Fibroblast of pulmonary artery (primary cell): ENCODE data around the gene RAPGEF1.

Experiments
- DNase-seq: peaks from one replicate; pipeline ENCODE4 v3.0.0-alpha.2; 2010; ENCODE audit warnings: low read depth
- H3K4me3 ChIP-seq: replicated peaks from 2 replicates; pipeline ENCODE4 v1.5.1; 2011; ENCODE audit warnings: low read depth, mild to moderate bottlenecking, control low read depth, low read length, moderate library complexity
- TF ChIP-seq, protein P1 (sequence below): IDR thresholded peaks from 2 replicates; pipeline ENCODE4 v1.5.1; 2011; ENCODE audit warnings: mild to moderate bottlenecking, control low read depth, low read length, inconsistent platforms; ENCODE audit errors: missing control alignments

Gene RAPGEF1

GRCh38 chr9:131611586-131612315 is 128.1 kb downstream of the RAPGEF1 start:
- TF ChIP-seq, protein P1, sequence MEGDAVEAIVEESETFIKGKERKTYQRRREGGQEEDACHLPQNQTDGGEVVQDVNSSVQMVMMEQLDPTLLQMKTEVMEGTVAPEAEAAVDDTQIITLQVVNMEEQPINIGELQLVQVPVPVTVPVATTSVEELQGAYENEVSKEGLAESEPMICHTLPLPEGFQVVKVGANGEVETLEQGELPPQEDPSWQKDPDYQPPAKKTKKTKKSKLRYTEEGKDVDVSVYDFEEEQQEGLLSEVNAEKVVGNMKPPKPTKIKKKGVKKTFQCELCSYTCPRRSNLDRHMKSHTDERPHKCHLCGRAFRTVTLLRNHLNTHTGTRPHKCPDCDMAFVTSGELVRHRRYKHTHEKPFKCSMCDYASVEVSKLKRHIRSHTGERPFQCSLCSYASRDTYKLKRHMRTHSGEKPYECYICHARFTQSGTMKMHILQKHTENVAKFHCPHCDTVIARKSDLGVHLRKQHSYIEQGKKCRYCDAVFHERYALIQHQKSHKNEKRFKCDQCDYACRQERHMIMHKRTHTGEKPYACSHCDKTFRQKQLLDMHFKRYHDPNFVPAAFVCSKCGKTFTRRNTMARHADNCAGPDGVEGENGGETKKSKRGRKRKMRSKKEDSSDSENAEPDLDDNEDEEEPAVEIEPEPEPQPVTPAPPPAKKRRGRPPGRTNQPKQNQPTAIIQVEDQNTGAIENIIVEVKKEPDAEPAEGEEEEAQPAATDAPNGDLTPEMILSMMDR = no peak
- H3K4me3 ChIP-seq = no peak overlapping the region
- DNase-seq = no peak

GRCh38 chr9:131610231-131610761 is 129.6 kb downstream of the RAPGEF1 start:
- H3K4me3 ChIP-seq = no peak overlapping the region
- TF ChIP-seq, protein P1 = no peak
- peak; percentile 87 for DNase-seq

GRCh38 chr9:131609099-131609830 is 130.6 kb downstream of the RAPGEF1 start:
- DNase-seq = peak; percentile 48
- H3K4me3 ChIP-seq = no peak overlapping the region
- TF ChIP-seq, protein P1 = no peak

DNA sequence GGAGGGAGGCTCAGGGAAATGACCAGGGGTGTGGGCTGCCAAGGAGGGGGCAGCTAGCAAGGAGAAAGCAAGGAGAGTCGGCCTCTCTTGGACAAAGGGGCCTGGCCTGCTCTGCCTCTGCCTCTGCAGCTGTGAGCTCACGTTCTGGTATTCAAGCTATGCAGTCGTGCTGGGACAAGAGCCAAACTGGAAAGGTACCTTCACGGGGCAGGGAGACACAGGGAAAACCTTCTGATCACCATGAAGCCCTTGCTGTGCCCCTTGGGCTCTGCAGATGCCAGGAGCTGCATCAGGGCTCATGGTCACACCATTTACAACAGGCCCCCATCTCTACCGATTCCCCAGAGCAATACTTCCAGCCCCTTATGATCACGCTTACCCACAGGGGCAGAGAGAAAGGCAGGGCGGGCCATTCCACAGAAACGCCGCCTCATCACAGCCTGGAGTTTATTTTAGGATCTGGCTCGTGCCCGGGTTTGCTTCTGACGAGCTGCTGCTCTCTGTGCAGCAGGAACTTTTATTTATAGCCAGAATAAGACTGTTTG is 131.3 kb downstream of the RAPGEF1 start:
- no peak overlapping the region for H3K4me3 ChIP-seq
- TF ChIP-seq, protein P1 = no peak
- peak; percentile 90 for DNase-seq

- DNase-seq = no peak
- no peak overlapping the region for H3K4me3 ChIP-seq
- TF ChIP-seq, protein P1 = no peak
Measured at GRCh38 chr9:131607591-131607990, 132.3 kb downstream of the RAPGEF1 start.

GRCh38 chr9:131606896-131607567 is 132.8 kb downstream of the RAPGEF1 start:
- TF ChIP-seq, protein P1 = no peak
- no peak overlapping the region for H3K4me3 ChIP-seq
- no peak for DNase-seq
